Heart right ventricle (tissue), 16 donors: ENCODE measurements around the gene LAMA1. TPM values are rescaled to one million over a fixed set of nuclear protein-coding genes. Genes with fewer than 3 reads are reported as not detected.

Source experiments
- ATAC-seq, 8 donors: fragments of 200-7000 bp; cut with Tn5 transposase; one replicate each; pipeline ENCODE4 v1.9.1; 2020; ENCODE audit warnings: mild to moderate bottlenecking in 8 of 8, moderate library complexity in 8 of 8, moderate number of reproducible peaks in 1 of 8
- DNase-seq, 2 donors: peaks; one replicate each; pipeline ENCODE4 v3.0.0-alpha.2; 2020
- H3K27ac ChIP-seq, 10 donors: fragments of 200-600 bp; sonication (generic) in 2 of 10; one replicate each; pipeline versions ENCODE4 v1.5.0 to v1.8.0; 2020 to 2022; ENCODE audit warnings: mild to moderate bottlenecking in 3 of 10
- H3K27me3 ChIP-seq, 7 donors: fragments of 200-600 bp; one replicate each; pipeline ENCODE4 v1.8.0; 2021 to 2022; ENCODE audit warnings: mild to moderate bottlenecking in 2 of 7
- H3K36me3 ChIP-seq, 9 donors: fragments of 200-600 bp; sonication (generic) in 1 of 9; one replicate each; pipeline versions ENCODE4 v1.5.0 to v1.8.0; 2020 to 2022; ENCODE audit warnings: mild to moderate bottlenecking in 2 of 9
- H3K4me1 ChIP-seq, 9 donors: fragments of 200-600 bp; sonication (generic) in 1 of 9; one replicate each; pipeline versions ENCODE4 v1.5.0 to v1.8.0; 2020 to 2022; ENCODE audit warnings: mild to moderate bottlenecking in 4 of 9
- H3K4me3 ChIP-seq, 10 donors: fragments of 200-600 bp; sonication (generic) in 2 of 10; one replicate each; pipeline versions ENCODE4 v1.5.0 to v1.8.0; 2020 to 2022; ENCODE audit warnings: mild to moderate bottlenecking in 7 of 10, moderate library complexity in 2 of 10
- H3K9me3 ChIP-seq, 11 donors: fragments of 200-600 bp in 10 of 11; sonication (generic) in 2 of 11; one replicate each; pipeline versions ENCODE4 v1.5.0 to v1.8.0; 2013 to 2022; ENCODE audit warnings: mild to moderate bottlenecking in 2 of 11, control low read depth in 1 of 11, moderate library complexity in 1 of 11
- WGBS, 2 donors: extraction: QIAGEN DNeasy Blood & Tissue Kit; methylation state at CpG; one replicate each; pipeline ENCODE4 v1.1.7; 2013; ENCODE audit warnings: inconsistent platforms in 1 of 2; 5-methylcytosine and 5-hydroxymethylcytosine counted together
- intact Hi-C, 10 donors: fragments of 100-400 bp; cut with DNase I; formaldehyde crosslinking; loops; one replicate each; pipeline versions ENCODE4 v1.11.1 to v1.14.2; 2022
- polyA plus RNA-seq, 2 donors: library from polyadenylated mRNA; stranded (reverse); fragments of 200-250 nt; gene quantifications; one replicate each; pipeline ENCODE4 v1.2.3, GENCODE V29; 2013
- total RNA-seq, 10 donors: library from RNA; stranded (reverse); fragmentation: NEBNext Ultra II Directional in 3 of 10; extraction: Animal tissue kit (Norgen Biotek cat#: 25700) in 3 of 10; gene quantifications; one replicate each; pipeline versions ENCODE4 v1.2.1 to v1.2.4, GENCODE V29; 2021 to 2023
- TF ChIP-seq, protein P1 (sequence below), 9 donors: fragments of 200-600 bp; sonication (generic) in 2 of 9; IDR thresholded peaks; one replicate each; pipeline versions ENCODE4 v1.5.0 to v1.8.0; 2021 to 2022; ENCODE audit warnings: antibody characterized with exemption in 9 of 9, mild to moderate bottlenecking in 5 of 9, moderate library complexity in 1 of 9
- donor health status: Arrhythmogenic right ventricular cardiomyopathy.
- donor health status: ischemic (EF 13 %, LVEDD 7.1; RV severe dilation, severe dysfunction).
- donor health status: healthy with polysubstance abuse.
- donor health status: DM: no; HTN: yes; CAD: no.
- donor health status: DM: no; HTN: no; CAD: no.
- donor health status: ischemic (EF 25% LVEDD 6.9; RV normal size, moderate dysfunction).
- donor health status: ischemic (EF 25% LVEDD 5.7; RV mildly dilated, moderate dysfunction).
- donor health status: healthy.
- donor health status: DM: yes; HTN: yes; CAD: no.
- donor health status: Ischemic cardiomyopathy.
- donor health status: ischemic (EF 35%, LVEDD 5.7; RV mildly dilated, moderate dysfunction).
- donor health status: nonischemic (EF 11% LVEDD 7.7; RV severe dilation, severe dysfunction).
- donor health status: DM: yes; HTN: yes; CAD: no.
- donor health status: PGD.
- donor health status: ischemic (EF 29% LVEDD 5.4; RV normal size, mild dysfunction).
- donor health status: nonischemic (EF 23%, LVEDD 6.1; RV moderate dilation, normal function).

The LAMA1 gene
- total and polyA plus RNA-seq, 12 donors: 0.05 to 0.82 (median 0.13) TPM; not detected in 4

DNA sequence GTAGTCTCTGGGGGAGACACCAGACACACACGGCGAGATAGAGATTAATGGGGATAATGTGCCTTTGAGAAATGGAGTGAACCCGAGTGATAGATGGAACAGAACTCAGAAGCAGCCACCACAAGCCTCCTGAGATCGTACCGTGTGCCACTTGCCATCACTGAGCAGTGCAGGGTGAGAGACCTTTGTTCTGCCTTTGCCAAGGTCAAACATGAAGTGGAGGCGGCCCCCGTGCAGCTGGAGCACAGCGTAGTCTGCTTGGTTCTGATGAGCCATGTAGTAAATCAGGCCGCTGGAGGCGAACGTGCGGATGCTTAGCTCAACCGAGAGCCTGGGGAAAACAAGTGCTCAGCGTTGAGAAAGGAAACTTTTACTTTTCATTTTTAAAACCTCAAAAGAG lies 167.0 kb downstream of the LAMA1 start:
- ATAC-seq (no peak), DNase-seq (no peak)
- no peak overlapping the region for H3K4me3 ChIP-seq
- 80 to 87% methylated on average over 14 of the region's 14 CpGs for WGBS, 2 donors
- intact Hi-C loops: no loop called here
- no peaks in the 10 kb centered on the region for H3K4me1 ChIP-seq
- H3K9me3 ChIP-seq: no peaks in the 10 kb centered on the region
- no peaks in the 10 kb centered on the region for H3K36me3 ChIP-seq
- H3K27me3 ChIP-seq: peaks cover 0 to 26% (median 4%) of the 10 kb centered on the region in 7 donors
- H3K27ac ChIP-seq: no peak overlapping the region
- TF ChIP-seq, protein P1, sequence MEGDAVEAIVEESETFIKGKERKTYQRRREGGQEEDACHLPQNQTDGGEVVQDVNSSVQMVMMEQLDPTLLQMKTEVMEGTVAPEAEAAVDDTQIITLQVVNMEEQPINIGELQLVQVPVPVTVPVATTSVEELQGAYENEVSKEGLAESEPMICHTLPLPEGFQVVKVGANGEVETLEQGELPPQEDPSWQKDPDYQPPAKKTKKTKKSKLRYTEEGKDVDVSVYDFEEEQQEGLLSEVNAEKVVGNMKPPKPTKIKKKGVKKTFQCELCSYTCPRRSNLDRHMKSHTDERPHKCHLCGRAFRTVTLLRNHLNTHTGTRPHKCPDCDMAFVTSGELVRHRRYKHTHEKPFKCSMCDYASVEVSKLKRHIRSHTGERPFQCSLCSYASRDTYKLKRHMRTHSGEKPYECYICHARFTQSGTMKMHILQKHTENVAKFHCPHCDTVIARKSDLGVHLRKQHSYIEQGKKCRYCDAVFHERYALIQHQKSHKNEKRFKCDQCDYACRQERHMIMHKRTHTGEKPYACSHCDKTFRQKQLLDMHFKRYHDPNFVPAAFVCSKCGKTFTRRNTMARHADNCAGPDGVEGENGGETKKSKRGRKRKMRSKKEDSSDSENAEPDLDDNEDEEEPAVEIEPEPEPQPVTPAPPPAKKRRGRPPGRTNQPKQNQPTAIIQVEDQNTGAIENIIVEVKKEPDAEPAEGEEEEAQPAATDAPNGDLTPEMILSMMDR (IDR thresholded peaks at IDR 0.05): no peak

- H3K9me3 ChIP-seq: no peaks in the 10 kb centered on the region
- intact Hi-C loops: no loop called here
- peaks cover 0 to 26% (median 4%) of the 10 kb centered on the region in 7 donors for H3K27me3 ChIP-seq
- TF ChIP-seq, protein P1 (IDR thresholded peaks at IDR 0.05): no peak
- WGBS, 2 donors: 72 to 78% methylated on average over 11 of the region's 11 CpGs
- H3K27ac ChIP-seq: no peak overlapping the region
- H3K4me3 ChIP-seq: no peak overlapping the region
- H3K36me3 ChIP-seq: no peaks in the 10 kb centered on the region
- no peaks in the 10 kb centered on the region for H3K4me1 ChIP-seq
- no peak for DNase-seq
- no peak for ATAC-seq
These were observed 167.6 kb downstream of the LAMA1 start for GRCh38 chr18:6949800-6950586.

- Histone ChIP-seq H3K4me1 (no peaks in the 10 kb centered on the region), H3K27ac (no peak overlapping the region), H3K4me3 (no peak overlapping the region), H3K9me3 (no peaks in the 10 kb centered on the region), H3K27me3 (peaks cover 0 to 22% (median 4%) of the 10 kb centered on the region in 7 donors), H3K36me3 (no peaks in the 10 kb centered on the region)
- ATAC-seq: no peak
- no peak for DNase-seq
- TF ChIP-seq, protein P1 (IDR thresholded peaks at IDR 0.05): no peak
- intact Hi-C loops: no loop called here
- 78 to 79% methylated on average over 16 of the region's 16 CpGs for WGBS, 2 donors
These were observed 169.1 kb downstream of the LAMA1 start for GRCh38 chr18:6948281-6949055.

DNA sequence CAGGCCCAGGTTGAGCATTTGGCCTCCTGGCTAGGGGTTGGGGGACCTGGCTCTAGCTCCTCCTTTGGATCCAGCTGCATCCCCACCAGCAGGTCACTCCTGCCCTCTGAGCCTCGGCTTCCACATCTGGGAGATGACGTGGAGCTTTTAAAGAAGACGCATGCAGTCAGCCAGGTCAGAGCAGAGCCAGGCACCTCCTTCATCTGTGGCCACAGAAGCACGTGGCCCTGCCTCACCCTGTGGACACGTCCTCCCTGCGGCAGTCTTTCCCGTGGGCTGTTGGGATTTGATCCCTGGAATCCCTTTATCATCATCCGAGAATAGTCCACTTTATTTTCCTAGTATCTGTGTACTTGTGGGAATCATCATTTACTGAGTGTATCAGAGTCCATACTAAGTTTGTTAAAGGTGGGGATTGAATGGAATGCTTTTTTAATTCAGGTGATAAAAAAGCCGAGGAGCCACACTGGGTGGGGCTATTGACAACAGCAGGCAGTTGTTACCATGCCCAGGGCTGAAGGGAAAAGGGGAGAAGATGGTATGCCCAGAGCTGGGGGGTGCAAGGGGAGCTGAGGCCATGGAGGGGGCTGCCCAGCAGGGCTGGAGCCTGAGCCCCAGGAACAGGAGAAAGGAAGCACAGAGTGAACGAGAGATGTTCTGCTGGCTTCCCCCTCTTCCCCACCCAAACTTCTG lies 170.1 kb downstream of the LAMA1 start:
- 73 to 80% methylated on average over 10 of the region's 10 CpGs for WGBS, 2 donors
- DNase-seq: no peak
- no peaks in the 10 kb centered on the region for H3K9me3 ChIP-seq
- no peak for ATAC-seq
- no peak overlapping the region for H3K4me3 ChIP-seq
- no peaks in the 10 kb centered on the region for H3K36me3 ChIP-seq
- H3K4me1 ChIP-seq: no peaks in the 10 kb centered on the region
- no peak overlapping the region for H3K27ac ChIP-seq
- H3K27me3 ChIP-seq: peaks cover 0 to 22% (median 4%) of the 10 kb centered on the region in 7 donors
- TF ChIP-seq, protein P1 (IDR thresholded peaks at IDR 0.05): no peak
- intact Hi-C loops: no loop called here
